IPS-18c (cell line): ENCODE measurements around the gene RAE1.

ENCODE experiments used
- H3K4me3 ChIP-seq: 2 replicates; pipeline ENCODE4 v1.7.0; 2013; ENCODE audit warnings: low read depth, mild to moderate bottlenecking, low read length, moderate library complexity; ENCODE audit not compliant: insufficient read depth
- H3K9me3 ChIP-seq: one replicate; pipeline ENCODE4 v1.6.1; 2013; ENCODE audit warnings: mild to moderate bottlenecking, low read length, moderate library complexity; ENCODE audit not compliant: control insufficient read depth, insufficient read depth

The RAE1 gene

GRCh38 chr20:57379263-57379647 is 28.2 kb downstream of the RAE1 start:
- no peak overlapping the region for H3K4me3 ChIP-seq
- H3K9me3 ChIP-seq, result no peaks in the 10 kb centered on the region

GRCh38 chr20:57380081-57380750 is 29.2 kb downstream of the RAE1 start:
- H3K9me3 ChIP-seq, result no peaks in the 10 kb centered on the region
- no peak overlapping the region for H3K4me3 ChIP-seq

GRCh38 chr20:57381596-57382503 is 30.8 kb downstream of the RAE1 start:
- Histone ChIP-seq H3K9me3 (no peaks in the 10 kb centered on the region), H3K4me3 (no peak overlapping the region)

GRCh38 chr20:57382516-57382915 is 31.5 kb downstream of the RAE1 start:
- Histone ChIP-seq H3K4me3 (no peak overlapping the region), H3K9me3 (no peaks in the 10 kb centered on the region)

- Histone ChIP-seq H3K9me3 (no peaks in the 10 kb centered on the region), H3K4me3 (no peak overlapping the region)
Observed at GRCh38 chr20:57383447-57384347, 32.6 kb downstream of the RAE1 start.

GRCh38 chr20:57384486-57384885 is 33.4 kb downstream of the RAE1 start:
- no peak overlapping the region for H3K4me3 ChIP-seq

GRCh38 chr20:57384953-57385761 is 34.1 kb downstream of the RAE1 start:
- no peak overlapping the region for H3K4me3 ChIP-seq
- H3K9me3 ChIP-seq, result no peaks in the 10 kb centered on the region

More at GRCh38 chr20:57384486-57384885, 33.4 kb downstream of the RAE1 start:
- no peaks in the 10 kb centered on the region for H3K9me3 ChIP-seq

GRCh38 chr20:57385940-57386339 is 34.9 kb downstream of the RAE1 start:
- H3K9me3 ChIP-seq, result no peaks in the 10 kb centered on the region

GRCh38 chr20:57386762-57387161 is 35.7 kb downstream of the RAE1 start:
- no peak overlapping the region for H3K4me3 ChIP-seq

More at GRCh38 chr20:57385940-57386339, 34.9 kb downstream of the RAE1 start:
- H3K4me3 ChIP-seq, result no peak overlapping the region; the same call in 1 of the 2 replicates

GRCh38 chr20:57387463-57387862 is 36.4 kb downstream of the RAE1 start:
- Histone ChIP-seq H3K9me3 (no peaks in the 10 kb centered on the region), H3K4me3 (no peak overlapping the region)

More at GRCh38 chr20:57386762-57387161, 35.7 kb downstream of the RAE1 start:
- no peaks in the 10 kb centered on the region for H3K9me3 ChIP-seq

GRCh38 chr20:57387945-57388371 is 36.9 kb downstream of the RAE1 start:
- Histone ChIP-seq H3K9me3 (no peaks in the 10 kb centered on the region), H3K4me3 (no peak overlapping the region)

GRCh38 chr20:57388953-57389694 is 38.1 kb downstream of the RAE1 start:
- Histone ChIP-seq H3K4me3 (peak overlapping the region; percentile 45), H3K9me3 (no peaks in the 10 kb centered on the region)

- Histone ChIP-seq H3K4me3 (peak overlapping the region; percentile 45), H3K9me3 (no peaks in the 10 kb centered on the region)
Observed at GRCh38 chr20:57389695-57390603, 38.9 kb downstream of the RAE1 start.

- peak within 1 kb of the TSS; percentile 70 for H3K4me3 ChIP-seq
Observed at GRCh38 chr20:57390604-57391438, 39.8 kb downstream of the RAE1 start, which contains the start of gene RBM38. Gene RBM38 (plus strand): TSS chr20:57391396. CDS start chr20:57391582, 186 bp downstream.

More at GRCh38 chr20:57390604-57391438, 39.8 kb downstream of the RAE1 start, which contains the start of gene RBM38:
- H3K9me3 ChIP-seq, result no peaks in the 10 kb centered on the region
